22Rv1 (cell line): ENCODE measurements around the gene CHD6.

Experiments used
- ZFX ChIP-seq: fragments of 450-650 bp; IDR thresholded peaks from 2 replicates; pipeline ENCODE4 v1.6.1; 2017; ENCODE audit warnings: antibody characterized with exemption, borderline replicate concordance
- TF ChIP-seq, protein P1 (sequence below): fragments of 450-650 bp; IDR thresholded peaks from 2 replicates; pipeline ENCODE4 v1.5.1; 2017; ENCODE audit warnings: mild to moderate bottlenecking

DNA sequence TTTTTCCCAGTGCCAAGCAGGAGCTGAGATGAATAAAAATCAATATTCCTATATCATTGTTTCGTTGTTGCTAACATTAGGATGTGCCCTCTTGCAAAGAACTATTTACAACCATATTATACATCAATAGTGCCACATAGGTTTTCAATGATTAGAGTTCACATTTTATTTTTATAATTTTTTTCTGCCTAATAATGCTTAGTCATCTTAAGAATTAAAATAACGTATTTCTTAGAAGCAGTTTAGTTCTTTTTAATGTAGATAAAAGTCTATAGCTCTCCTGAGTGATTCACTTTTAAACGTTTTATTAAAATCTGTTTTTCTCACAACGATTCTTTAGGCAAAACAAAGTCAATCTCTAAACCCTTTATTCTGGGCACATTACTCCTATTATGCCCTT is 71.6 kb downstream of the CHD6 start:
- TF ChIP-seq, protein P1, sequence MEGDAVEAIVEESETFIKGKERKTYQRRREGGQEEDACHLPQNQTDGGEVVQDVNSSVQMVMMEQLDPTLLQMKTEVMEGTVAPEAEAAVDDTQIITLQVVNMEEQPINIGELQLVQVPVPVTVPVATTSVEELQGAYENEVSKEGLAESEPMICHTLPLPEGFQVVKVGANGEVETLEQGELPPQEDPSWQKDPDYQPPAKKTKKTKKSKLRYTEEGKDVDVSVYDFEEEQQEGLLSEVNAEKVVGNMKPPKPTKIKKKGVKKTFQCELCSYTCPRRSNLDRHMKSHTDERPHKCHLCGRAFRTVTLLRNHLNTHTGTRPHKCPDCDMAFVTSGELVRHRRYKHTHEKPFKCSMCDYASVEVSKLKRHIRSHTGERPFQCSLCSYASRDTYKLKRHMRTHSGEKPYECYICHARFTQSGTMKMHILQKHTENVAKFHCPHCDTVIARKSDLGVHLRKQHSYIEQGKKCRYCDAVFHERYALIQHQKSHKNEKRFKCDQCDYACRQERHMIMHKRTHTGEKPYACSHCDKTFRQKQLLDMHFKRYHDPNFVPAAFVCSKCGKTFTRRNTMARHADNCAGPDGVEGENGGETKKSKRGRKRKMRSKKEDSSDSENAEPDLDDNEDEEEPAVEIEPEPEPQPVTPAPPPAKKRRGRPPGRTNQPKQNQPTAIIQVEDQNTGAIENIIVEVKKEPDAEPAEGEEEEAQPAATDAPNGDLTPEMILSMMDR: no peak
- TF ChIP-seq ZFX: no peak
